ENCODE measurements around the gene PTPDC1. TPM values are rescaled to one million over a fixed set of nuclear protein-coding genes. Genes with fewer than 3 reads are reported as not detected.
A peak's percentile ranks its signal among the peaks of the same experiment; 100 is the strongest.

Gene PTPDC1, protein sequence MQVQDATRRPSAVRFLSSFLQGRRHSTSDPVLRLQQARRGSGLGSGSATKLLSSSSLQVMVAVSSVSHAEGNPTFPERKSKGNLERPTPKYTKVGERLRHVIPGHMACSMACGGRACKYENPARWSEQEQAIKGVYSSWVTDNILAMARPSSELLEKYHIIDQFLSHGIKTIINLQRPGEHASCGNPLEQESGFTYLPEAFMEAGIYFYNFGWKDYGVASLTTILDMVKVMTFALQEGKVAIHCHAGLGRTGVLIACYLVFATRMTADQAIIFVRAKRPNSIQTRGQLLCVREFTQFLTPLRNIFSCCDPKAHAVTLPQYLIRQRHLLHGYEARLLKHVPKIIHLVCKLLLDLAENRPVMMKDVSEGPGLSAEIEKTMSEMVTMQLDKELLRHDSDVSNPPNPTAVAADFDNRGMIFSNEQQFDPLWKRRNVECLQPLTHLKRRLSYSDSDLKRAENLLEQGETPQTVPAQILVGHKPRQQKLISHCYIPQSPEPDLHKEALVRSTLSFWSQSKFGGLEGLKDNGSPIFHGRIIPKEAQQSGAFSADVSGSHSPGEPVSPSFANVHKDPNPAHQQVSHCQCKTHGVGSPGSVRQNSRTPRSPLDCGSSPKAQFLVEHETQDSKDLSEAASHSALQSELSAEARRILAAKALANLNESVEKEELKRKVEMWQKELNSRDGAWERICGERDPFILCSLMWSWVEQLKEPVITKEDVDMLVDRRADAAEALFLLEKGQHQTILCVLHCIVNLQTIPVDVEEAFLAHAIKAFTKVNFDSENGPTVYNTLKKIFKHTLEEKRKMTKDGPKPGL
- 19.7 TPM for total RNA-seq

- DNase-seq, result peak; percentile 81
Observed at GRCh38 chr9:94084314-94084713, at the start of gene PTPDC1. TSS of gene PTPDC1 (plus strand) at chr9:94084464. CDS start at chr9:94084531, 67 bp downstream.

GRCh38 chr9:94034511-94034910, 49.8 kb upstream of the PTPDC1 start:
- no peak for DNase-seq

DNA sequence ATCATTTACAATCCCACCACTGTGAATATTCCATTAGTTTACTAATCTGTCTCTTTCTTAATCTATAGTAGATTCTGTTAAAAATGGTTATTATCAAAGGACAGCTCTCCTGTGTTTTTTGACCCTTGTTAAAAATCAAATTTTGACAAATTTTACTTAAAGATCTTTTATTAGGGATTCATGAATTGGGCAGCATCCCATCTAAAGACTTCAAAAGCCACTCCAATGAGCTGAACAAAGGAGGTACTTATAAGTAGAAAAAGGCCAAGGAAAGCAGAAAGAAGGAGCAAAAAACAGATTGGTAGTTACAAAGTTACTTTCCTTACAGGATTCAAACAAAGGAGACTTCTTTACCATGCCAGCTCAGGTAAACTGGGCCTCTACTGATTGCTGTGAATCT, 44.5 kb upstream of the PTPDC1 start:
- DNase-seq, result no peak

- no peak for DNase-seq
Observed at GRCh38 chr9:94042516-94043360, 41.5 kb upstream of the PTPDC1 start.

GRCh38 chr9:94054716-94055115, 29.5 kb upstream of the PTPDC1 start:
- DNase-seq, result peak; percentile 37

DNA sequence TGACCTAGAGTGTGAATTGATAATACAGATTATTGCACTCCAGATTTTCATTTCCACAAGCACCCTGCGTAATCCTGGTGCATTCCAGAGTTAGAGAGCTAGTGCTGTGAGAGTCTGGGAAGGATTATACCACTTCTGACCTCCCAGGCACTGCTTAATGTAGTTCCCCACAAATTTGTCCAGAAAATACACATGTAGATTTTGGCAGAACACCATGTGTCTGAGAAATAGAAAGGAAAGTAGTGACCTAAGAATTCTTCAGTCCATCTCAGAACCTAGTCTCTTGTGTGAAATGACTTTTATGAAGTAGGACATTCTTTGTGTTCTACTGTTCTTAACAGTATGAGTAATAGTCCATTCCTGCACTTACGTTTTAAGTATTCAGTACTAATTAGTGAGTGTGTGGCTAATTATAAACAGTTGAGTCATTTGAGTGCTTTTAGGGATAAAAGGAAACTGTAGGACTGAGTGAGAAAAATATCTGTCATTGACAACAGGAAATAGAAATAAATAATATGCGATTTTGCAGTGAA, 27.8 kb upstream of the PTPDC1 start:
- DNase-seq, result peak; percentile 37

- DNase-seq, result no peak
Observed at GRCh38 chr9:94057918-94058317, 26.3 kb upstream of the PTPDC1 start.

DNA sequence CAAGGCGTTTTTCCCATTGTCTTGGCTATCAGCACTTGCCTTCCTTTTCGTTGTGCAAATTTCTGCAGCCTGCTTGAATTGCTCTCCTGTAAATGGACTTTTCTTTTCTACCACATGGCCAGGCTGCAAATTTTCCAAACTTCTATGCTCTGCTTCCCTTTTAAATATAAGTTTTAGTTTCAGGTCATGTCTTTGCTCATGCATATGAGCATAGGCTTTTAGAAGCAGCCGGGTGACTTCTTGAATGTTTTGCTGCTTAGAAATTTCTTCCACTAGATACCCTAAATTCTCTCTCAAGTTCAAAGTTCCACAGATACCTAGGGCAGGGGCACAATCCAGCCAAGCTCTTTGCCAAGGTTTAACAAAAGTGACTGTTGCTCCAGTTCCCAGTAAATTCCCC, 22.4 kb upstream of the PTPDC1 start:
- DNase-seq, result no peak

DNA sequence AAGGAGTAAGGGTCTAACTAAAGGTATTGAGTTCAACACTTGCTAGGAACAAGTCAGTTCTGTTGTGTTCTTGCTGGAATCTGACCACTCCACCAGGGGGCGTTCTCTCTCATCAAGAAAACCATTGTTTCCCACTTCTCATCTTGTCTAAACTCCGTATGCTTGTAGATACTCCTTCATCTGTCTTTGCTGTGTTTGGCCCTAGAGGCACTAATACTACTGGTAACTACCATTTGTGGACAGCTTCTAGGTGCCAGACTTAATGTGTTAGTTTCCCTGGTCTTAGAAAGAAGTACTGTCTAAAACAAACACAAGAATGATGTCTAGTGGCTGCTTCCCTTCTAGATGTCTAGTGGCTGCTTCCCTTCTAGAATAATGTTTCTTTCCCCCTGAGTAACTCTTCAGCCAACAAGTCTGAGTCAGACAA, 18.7 kb upstream of the PTPDC1 start:
- peak; percentile 85 for DNase-seq

- no peak for DNase-seq
Observed at GRCh38 chr9:94068257-94068656, 16.0 kb upstream of the PTPDC1 start.

DNA sequence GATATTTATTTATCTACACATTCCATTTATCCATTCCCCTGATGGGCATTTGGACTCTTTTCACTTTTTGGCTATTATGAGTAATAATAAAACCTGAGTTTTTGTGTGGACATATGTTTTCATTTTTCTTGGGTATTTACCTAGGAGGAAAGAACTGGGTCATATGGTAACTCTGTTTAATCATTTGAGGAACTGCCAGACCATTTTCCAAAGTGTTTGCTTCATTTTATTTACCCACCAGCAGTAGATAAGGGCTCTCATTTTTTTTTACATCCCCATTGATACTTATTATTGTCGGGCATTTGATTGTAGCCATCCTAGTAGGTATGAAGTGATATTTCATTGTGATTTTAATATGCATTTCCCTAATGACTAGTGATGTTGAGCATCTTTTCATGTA, 7.7 kb upstream of the PTPDC1 start:
- no peak for DNase-seq

GRCh38 chr9:94078086-94078485, 6.2 kb upstream of the PTPDC1 start:
- no peak for DNase-seq

DNA sequence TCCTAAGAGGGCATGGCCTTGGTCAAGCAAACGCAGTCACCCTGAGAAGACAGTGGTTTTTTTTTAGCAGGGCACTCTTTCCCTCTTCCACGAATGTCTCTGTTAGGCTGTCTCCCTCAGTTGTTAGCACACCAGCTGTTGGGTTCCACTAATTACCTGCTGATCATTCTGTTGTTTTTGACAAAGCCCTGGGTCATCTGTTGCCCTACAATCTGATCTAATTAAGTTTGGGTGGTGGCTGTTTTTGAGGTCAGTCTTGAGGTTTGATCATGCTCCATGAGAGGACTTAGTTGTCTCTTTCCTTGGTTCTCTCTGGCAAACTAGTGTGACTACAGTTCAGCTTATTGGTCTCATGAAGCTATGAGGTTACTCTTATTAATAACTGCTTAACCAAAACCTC, 5.0 kb upstream of the PTPDC1 start:
- DNase-seq, result no peak

DNA sequence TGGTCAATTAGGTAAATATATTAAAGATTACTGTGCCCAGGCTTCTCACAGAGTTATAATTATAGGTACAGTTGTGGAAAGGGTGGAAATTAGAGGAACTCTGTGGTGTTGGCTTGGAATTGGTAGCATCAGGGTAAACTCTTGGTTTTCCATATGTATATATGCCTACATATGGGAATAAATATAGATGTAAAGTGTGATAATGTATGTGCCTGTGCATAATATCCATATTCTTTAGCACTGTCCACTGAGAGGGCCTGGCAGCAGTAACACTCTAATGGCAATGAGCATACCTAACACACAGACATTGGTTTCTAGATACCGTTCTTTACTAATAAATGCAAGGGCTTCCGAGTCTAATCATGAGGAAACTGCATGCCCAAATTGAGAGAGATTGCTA, 4.0 kb upstream of the PTPDC1 start:
- DNase-seq, result no peak

GRCh38 chr9:94081435-94081834, 2.8 kb upstream of the PTPDC1 start:
- DNase-seq, result no peak

DNA sequence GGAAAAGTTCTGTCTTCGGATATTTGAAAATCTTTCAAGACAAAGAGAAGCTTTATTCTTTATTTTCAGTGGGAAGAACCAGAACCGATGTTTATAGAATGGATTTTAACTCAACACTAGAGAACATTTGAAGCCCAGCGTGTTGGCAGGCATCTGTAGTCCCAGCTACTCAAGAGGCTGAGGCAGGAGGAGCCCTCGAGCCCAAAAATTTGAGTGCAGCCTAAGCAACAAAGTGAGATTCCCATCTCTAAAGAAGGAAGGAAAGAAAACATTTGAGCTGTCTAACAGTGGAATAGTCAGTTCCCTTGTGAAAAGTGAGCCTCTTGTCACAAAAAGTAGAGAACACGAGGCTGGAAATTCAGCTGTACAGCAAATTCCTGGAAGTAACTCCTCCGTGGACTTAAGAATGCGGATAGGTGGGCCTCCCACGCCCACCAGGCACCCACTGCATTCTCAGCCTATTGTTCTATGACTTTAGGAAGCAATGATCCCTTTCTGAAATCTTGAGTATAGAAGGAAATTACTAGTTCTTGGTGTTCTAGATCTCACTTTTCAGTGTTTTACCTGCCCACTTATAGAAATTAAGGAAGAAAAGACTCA, 2.3 kb upstream of the PTPDC1 start:
- peak; percentile 37 for DNase-seq

GRCh38 chr9:94082553-94082952, 1.7 kb upstream of the PTPDC1 start:
- no peak for DNase-seq

DNA sequence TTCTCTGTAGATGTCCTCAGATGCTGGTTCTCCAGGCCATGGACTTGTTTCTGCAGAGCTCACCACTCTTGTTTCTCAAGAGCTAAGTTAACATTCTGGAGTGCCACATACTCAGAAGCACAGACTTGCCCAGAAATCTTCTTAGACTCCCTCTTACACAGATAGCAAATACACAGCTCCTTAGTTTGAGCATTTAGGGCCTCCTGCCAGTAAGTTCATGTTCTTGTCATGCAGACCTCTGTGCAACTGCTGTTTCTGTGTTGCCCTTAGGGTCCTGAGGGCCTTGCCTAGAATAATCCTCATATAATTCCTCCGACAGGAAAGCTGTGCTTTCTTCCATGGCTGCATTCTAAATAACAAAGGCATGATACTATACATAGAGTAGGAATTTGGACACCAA, 1.3 kb upstream of the PTPDC1 start:
- no peak for DNase-seq

DNA sequence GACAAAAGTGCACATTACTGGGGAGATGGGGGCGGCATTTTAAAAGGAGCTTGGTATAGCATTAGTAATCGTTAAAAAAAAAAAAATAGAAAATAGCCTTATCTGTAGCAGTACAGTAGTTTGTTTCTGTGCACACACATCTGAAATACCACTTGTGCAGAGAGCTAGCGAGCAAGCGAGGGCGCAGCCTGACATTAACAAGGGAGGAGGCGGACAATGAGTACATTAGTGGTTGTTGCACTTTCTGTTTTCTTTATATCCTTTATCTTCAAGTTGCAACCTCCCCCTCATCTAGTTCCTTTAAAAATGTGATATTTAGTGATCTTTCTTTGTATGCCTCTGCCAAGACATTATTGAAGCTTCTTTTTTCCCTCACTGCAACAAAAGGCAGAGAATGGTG, 880 bp upstream of the PTPDC1 start:
- no peak for DNase-seq

DNA sequence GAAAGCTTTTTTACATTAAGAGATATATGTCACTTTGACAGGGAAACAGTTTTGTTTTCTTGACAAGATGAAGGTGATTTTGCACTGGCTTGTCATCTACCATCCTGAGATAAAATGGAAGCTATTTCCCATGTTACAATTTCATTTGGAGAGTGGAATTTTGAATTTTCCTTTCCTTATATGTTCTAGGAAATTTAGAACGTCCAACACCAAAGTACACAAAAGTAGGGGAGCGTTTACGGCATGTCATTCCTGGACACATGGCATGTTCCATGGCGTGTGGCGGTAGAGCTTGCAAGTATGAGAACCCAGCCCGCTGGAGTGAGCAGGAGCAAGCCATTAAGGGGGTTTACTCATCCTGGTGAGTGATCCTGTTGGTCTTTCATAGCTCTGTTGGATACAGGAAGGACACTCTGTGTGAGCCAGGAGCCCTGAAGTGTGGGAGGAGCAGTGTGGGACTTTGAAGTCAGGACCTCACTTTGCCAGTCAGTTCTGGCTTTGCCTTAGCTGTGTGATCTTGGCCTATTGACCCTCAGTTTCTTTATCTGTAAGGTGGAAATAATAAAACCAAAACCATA, 887 bp downstream of the PTPDC1 start:
- no peak for DNase-seq

Measured in tongue (tissue), 2 donors.